Stimulated activated CD4-positive, alpha-beta T cell treated with anti-CD3 and anti-CD28 coated beads, Interleukin-1b, Interleukin-23, amount 100 ng/mL, for 4 hours (primary cell): ENCODE data around the gene POP4.

Experiments used
- DNase-seq, 2 donors: peaks; one replicate each; pipeline ENCODE4 v3.0.0-alpha.2; 2020; ENCODE audit warnings: low read depth in 2 of 2

Gene POP4

GRCh38 chr19:29629836-29630534 lies 23.9 kb downstream of the POP4 start:
- no peak for DNase-seq

GRCh38 chr19:29630655-29631054 lies 24.6 kb downstream of the POP4 start:
- DNase-seq = no peak

- no peak for DNase-seq
Observed at GRCh38 chr19:29631450-29631849, 25.4 kb downstream of the POP4 start.

GRCh38 chr19:29634002-29634401 lies 27.9 kb downstream of the POP4 start:
- DNase-seq = no peak

GRCh38 chr19:29634423-29635130 lies 28.5 kb downstream of the POP4 start:
- no peak for DNase-seq

GRCh38 chr19:29635963-29636362 lies 29.9 kb downstream of the POP4 start:
- no peak for DNase-seq

- no peak for DNase-seq
Observed at GRCh38 chr19:29636553-29637360, 30.7 kb downstream of the POP4 start.

GRCh38 chr19:29639086-29639485 lies 33.0 kb downstream of the POP4 start:
- DNase-seq = no peak

GRCh38 chr19:29640231-29640630 lies 34.1 kb downstream of the POP4 start:
- no peak for DNase-seq

- DNase-seq = no peak
Observed at GRCh38 chr19:29641597-29641996, 35.5 kb downstream of the POP4 start.

GRCh38 chr19:29643361-29643935 lies 37.4 kb downstream of the POP4 start:
- no peak for DNase-seq

- DNase-seq = no peak
Observed at GRCh38 chr19:29644210-29644609, 38.1 kb downstream of the POP4 start.

GRCh38 chr19:29645491-29645867 lies 39.4 kb downstream of the POP4 start:
- no peak for DNase-seq

GRCh38 chr19:29645911-29646310 lies 39.8 kb downstream of the POP4 start:
- no peak for DNase-seq

GRCh38 chr19:29650772-29651387 lies 44.8 kb downstream of the POP4 start:
- DNase-seq = no peak

- no peak for DNase-seq
Observed at GRCh38 chr19:29651622-29652394, 45.7 kb downstream of the POP4 start.

- no peak for DNase-seq
Observed at GRCh38 chr19:29653398-29653797, 47.3 kb downstream of the POP4 start.

- no peak for DNase-seq
Observed at GRCh38 chr19:29655648-29656335, 49.7 kb downstream of the POP4 start.

GRCh38 chr19:29658221-29658991 lies 52.3 kb downstream of the POP4 start:
- no peak for DNase-seq

- DNase-seq = peak; percentile 49 to 55
Observed at GRCh38 chr19:29660835-29661234, 54.8 kb downstream of the POP4 start.
